Stimulated activated CD4-positive, alpha-beta T cell treated with anti-CD3 and anti-CD28 coated beads, Interleukin-1b, Interleukin-23, amount 100 ng/mL, for 24 hours (primary cell): ENCODE results near the gene CETN3.
"Not testable (repeated sequence)": the region's sequence is repeated elsewhere in the genome, so short reads cannot be mapped to it uniquely, and the experiment has no call there.

Experiments used
- DNase-seq, 4 experiments: peaks; one replicate each; pipeline ENCODE4 v3.0.0-alpha.2; 2020; ENCODE audit warnings: low read depth in 4 of 4, low spot score in 1 of 4

CETN3 gene

DNA sequence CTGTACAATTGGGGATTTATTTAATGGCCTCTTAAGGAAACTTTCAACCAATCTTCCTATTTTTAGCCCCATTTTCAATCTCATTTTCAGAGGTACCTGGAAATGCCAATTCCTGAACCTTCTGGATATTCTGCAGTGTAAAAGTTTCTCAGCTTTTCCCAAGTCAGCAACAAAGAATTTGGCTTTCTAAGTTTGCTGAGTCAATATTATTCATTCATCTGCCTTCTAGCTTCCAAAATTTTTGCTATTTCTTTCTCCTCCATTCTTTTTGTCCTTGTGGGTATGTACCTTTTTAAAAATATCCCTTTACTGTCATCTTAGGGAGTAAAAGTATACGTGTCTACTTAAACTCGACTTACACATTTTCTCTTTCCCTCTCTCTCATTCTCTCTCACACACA is 25.7 kb downstream of the CETN3 start:
- no peak for DNase-seq

DNA sequence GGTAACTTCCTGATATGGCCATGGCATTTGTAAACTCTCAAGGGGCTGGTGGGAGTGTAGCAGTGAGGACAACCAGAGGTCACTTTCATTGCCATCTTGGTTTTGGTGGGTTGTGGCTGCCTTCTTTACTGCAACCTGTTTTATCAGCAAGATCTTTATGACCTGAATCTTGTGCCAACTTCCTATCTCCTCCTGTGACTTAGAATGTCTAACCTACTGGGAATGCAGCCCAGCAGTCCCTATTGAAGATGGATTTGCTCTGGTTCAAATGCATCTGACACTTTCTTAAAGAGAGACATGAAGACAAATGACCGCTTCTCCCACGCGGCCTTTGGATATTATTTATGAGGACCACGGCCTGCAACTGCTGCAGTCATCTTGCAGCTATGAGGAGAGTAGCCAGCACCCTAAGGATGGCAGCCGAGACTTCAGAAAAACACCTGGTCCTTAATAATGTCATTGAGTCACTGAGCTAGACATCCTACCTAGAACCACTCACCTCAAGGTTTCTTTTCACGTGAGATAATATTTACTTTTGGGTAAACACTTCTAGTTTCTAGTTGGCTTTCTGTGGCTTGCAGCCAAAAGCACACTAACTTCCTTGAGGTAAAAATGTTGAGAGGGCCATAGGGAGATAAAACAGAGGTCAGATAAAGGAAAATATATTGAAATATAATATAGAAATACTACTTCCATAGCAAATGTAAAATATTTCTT is 28.2 kb downstream of the CETN3 start:
- no peak for DNase-seq

DNA sequence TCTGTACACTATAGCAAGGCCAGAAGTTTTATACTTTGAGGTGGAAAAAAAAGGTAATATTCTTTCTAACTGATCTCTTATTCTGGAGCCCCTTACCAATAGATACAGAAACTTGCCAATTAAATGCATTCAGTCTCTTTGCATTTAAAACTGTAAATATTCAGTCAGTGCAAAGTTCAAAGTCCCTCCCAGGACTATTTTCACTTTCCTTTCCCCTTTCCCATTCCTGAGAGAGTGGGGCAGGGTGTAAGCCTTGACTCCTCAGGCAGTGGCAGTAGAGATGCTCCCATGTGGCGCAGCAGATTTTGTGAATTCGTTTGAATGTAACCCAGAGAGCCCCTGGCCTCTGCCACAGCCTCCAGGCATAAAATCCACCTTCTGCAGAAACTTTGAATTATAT is 29.9 kb downstream of the CETN3 start:
- DNase-seq, result no peak

DNA sequence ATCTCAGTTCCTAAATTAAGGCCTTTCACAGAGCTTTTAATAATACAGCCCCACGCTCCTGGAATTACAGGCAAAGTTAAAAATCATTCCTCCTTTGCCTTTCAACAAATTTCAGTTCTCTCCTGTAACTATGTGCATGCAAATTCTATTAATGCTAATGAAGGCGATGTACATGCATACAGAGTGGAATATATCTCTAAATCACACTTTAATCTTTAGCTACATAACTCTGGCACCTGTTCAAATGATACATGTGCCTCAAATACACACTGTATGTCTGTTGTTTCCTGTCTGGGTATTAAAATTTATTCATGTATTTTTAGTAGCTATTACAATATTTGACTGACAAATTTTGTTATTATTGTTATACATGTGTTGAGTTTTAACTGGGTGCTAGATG is 30.8 kb downstream of the CETN3 start:
- no peak for DNase-seq

DNA sequence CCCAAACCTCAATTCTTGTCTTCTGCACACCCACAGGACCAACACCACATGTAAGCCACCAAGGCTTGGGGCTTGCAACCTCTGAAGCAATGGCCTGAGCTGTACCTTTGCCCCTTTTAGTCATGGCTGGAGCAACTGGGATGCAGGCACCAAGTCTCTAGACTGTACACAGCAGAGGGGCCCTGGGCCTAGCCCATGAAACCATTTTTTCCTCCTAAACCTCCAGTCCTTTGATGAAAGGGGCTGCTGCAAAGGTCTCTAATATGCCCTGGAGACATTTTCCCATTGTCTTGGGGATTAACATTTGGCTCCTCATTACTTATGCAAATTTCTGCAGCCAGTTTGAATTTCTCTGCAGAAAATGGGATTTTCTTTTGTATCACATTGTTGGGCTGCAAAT is 38.3 kb downstream of the CETN3 start:
- DNase-seq, result not testable (repeated sequence)

DNA sequence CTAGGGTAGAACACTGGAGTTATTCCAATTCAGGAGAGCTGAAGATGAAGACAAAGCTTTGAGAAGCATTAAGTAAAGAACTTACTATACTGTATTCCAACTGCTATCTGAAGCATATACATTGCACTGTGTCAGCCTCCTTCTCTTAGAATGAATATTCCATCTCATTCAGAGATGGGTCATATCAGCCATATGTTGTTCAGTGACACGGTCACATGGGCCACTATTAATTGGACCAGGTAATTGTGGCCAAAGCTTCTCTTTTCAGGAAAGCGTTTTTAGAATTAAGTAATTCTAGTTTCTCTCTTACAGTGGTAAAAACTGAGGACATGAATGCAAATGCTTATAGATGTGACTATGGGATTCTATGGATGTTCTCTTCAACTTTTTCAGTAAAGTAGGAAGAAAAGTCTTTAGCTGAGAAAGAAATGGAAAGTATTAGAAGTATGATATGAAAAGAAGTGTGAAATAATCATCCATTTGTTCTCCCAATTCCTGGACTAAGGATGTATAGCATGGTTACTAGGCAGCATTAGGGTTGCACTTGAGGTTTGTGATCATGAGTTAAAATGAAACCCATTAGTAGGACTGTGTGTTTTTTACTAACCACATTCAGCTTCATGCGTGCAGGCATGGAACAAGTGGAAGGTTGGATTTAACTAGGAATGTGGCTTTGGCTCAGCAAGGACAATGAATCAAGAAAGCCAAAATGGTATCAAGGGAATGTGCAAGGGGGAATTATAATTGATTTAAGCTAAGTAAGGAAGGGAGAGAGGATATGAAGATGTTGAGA is 40.9 kb downstream of the CETN3 start:
- DNase-seq, result no peak

DNA sequence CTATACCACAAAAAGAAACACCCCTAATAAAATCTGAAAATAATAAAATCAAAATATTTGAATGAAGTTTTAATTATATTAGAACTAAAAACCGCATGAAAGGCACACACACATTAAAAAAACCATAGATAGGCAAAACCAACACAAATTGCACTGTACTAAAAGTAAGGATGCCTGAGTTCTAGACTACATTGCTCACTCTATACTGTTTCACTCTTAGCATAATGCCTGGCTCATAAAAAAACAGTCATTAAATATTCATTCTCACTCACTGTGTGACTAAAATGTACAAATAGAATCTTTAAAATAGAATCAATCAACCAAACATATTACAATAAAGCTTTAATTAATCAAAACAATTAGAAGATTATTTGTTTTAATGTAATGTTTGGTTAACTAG is 41.7 kb downstream of the CETN3 start:
- no peak for DNase-seq

DNA sequence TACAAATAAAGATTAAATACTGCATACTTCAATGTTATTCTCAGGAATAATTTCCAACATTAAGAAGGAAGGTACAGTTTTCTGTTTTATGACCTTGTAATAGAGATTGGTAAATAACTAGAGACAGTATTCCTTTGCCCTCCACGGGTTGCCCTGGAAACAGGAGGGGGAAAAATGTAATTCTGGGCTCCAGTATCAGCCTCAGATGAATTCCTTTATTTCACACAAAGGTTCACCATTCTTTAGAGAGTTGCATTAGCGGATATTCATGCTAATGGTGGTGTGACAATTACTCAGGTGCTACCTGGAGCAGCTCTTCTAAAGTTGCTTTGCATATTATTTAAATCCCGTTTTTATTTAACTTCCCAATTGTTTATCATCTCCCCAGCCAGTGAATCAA is 42.6 kb downstream of the CETN3 start:
- no peak for DNase-seq

DNA sequence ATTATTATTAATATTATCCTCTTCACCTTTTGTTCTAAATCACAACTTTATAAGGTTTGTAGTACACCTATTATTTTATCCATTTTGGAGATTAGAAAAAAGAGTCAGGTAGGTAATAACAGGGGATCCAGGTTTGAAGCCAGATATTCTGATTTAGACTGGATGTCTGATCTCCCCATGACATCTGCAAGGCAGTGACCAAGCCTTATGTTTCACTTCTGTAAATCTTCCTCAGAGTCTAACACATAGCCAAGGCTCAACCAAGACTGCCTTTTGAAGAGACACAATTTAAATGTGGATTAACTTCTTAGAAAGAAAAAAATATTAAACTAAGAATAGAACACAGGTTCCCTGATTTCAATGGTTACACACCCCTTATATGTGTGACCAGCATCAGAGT is 44.2 kb downstream of the CETN3 start:
- no peak for DNase-seq

DNA sequence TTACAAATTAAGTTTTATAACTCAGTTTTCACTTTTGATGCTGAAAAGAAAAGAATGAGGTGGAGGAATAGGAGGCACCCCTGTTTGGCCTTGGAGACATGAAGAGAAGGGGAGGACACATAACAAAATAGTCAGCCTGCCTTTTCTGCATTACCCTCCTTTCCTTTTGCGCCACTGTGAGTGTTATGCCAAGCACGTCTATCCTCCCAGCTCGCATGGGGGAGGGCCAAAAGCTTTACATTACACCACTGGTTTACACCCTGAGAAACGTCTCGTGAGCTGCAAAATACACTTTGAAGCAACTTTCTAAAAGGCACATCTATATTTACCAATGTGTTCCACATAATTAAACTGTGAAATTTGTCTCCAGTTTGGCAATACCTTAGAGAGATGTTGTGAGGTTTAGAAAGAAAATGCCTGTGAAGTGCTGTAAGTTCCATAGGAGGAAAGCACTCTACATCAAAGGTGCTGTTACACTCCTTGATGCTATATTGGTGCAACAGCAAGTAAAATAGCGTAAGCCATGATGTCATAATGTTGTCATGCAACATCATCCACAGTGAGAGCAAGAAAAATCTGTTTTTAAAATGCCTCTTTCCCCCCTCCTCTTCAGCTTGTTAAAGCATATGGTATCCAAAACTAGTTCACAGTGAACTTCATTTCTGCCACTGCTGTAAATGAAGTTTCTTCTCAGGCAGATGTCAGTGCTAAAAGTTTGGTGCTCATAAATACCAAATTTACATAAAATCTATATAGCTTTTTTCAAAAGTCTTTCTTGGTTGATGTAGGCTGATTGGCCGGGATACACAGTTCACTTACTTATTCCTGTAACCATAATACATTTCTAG is 50.3 kb downstream of the CETN3 start:
- no peak for DNase-seq

DNA sequence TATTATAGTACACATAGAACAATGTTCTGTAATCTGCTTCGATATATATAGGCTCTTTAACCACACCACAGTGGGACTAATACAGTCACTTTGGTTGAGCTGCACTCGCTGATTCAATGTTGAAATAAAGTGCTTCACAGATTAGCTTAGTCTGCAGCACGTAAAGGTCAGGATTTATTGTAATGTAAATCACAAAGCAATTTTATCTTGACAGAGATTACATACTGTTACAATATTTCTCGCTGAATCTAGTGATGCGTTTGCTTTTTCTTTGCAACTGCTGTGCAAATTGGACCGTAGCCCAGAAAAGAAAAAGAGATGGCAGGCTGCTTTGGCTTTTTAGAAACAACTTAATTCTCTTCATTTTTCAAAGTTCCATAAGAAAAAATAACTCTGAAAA is 52.9 kb downstream of the CETN3 start:
- no peak for DNase-seq

DNA sequence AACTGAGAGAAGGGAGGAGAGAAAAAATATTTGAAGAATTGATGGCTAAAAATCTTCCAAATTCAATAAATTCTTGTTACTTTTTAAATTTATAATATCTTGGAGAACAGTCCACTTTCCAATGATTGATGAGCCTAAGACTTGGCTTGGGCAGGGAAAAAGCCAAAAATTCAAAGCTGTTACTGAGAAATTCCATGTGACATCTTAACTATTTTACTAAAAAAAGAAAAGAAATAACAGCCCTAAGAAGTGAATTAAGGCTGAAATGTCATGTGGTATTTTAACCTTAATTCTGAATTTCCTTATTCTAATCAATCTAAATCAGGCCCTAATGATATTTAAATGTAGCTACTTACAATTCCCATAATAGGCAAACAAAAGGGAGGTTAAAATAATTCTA is 53.4 kb downstream of the CETN3 start:
- no peak for DNase-seq

DNA sequence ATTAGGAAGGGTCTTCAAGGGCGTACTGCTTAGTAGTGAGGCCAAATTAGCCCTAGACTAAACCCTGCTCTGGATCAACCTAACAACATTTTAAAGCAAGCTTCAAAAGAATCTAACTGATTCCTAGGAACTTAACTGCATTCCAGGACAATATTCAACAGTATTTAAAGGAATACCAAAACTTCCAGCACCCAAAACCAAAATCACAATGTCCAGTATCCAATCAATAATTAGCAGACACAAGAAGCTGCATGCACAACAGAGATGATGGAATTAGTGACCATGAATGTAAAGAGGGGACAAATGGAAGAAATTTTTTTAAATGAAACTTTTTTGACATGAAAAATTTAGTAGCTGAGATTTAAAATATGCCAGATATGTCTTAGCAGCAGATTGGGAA is 53.9 kb downstream of the CETN3 start:
- DNase-seq, result no peak

DNA sequence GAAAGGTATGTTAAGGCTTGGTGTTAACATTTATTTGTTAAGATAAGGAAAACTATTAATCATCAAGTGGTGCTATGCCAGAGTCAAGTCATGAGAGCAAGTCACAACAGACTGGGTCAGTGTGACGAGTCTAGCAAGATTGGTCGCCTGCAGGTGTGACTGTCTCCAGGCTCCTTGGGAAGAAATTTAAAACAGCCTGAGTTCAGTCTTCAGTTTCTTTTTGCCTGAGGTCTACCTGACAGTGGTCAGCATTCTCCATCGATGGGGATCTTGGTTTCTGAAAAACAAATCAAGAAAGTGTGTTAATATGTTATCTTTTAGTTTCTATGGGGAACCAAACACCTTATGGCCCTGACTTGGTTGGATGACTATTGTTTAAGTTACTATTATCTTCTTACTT is 56.3 kb downstream of the CETN3 start:
- DNase-seq, result no peak

DNA sequence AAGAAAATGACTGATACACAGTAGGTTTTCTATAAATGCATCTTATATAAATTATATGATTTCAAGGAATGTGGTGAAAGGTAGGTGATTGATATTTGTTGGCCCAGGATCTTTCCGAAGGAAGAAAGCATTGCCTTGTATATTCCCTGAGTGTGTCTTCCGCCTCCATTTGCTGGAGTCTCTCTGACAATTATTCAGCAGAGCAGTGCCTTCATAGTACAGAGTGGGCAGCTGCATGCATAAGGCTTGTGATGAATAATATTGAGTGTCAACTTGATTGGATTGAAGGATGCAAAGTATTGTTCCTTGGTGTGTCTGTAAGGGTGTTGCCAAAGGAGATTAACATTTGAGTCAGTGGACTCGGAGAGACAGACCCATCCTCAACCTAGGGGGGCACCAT is 58.5 kb downstream of the CETN3 start:
- DNase-seq, result no peak

DNA sequence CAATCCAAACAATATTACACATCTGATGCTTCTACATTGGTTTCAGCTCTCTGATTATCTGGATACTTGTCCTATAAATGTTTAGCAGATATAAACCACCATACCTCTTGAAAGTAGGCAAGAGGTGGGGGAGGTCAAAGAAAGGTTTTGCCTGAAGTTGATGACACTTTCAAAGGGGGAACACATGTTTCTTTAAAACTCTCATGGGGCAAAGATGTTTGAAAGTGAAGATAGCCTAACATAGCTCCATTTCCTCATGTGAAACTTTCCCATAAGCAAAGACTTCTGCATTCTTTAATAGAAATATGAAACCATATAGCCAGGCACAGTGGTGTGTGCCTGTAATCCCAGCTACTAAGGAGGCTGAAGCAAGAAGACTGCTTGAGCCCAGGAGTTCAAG is 62.1 kb downstream of the CETN3 start:
- DNase-seq, result no peak

DNA sequence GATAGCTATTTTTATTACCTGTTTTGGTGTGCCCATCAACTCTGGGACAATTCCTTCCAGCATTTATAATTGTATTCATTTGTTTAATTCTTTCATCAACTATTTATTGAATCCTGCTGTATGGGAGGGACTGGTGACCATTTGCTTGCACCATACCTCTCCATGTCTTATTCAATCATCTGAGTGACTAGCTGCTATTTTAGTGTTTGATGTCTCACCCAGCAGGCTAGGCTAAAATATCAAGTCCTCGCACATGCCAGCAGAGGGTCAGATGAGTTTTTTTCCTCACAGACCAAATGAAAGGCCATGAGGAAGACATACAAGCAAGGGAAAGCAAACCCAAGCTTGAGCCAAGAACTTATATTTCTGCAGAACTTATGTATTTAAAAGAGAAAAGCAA is 63.9 kb downstream of the CETN3 start:
- DNase-seq, result no peak

DNA sequence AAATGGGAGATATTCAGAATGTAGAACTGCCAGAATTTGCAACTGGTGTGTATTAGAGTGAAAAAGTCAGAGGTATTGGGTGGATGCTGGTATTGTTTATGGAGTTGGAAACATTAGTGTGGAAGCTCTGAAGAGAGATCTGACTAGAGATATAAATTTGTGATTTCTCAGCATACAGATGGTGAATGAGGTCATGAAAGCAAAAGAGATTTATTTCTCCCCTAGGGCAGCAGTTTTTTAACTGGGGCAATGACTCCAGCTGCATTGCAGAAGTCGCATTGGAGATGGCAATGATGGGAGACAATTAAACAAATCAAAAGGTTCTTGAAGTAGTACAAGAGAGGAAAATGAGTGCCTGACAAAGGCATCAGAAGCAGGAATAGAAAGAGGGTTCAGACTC is 64.9 kb downstream of the CETN3 start:
- DNase-seq, result no peak

DNA sequence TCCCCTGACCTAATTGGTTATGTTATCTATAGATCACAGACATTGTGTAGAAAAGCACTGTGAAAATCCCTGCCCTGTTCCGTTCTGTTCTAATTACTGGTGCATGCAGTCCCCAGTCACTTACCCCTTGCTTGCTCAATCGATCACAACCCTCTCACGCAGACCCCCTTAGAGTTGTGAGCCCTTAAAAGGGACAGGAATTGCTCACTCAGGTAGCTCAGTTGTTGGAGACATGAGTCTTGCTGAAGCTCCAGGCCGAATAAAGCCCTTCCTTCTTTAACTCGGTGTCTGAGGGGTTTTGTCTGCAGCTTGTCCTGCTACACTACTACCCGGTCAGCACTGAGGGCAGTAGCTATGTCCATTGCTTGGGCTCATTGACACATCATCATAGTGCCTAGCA is 65.8 kb downstream of the CETN3 start:
- DNase-seq, result not testable (repeated sequence)

DNA sequence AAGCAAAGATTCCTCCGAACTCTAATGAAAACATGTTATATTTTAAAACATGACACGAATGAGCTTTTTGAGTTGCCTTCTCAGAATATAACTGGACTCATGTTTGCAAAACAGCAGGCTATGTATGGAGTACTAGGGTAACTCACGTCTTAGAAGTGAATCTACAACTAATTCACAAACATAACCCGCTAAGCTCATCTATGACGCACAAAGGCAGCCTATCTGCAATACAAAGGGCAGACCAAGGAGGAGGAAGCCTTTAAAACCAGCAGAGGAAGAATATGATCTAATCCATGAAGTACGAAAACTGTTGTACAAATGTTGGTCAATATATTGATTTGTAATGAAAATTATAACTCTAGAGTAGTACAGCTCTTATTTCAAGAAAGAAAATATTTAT is 67.0 kb downstream of the CETN3 start:
- no peak for DNase-seq
